ENCODE results near the gene HMG20A. TPM values are rescaled to one million over a fixed set of nuclear protein-coding genes. Genes with fewer than 3 reads are reported as not detected.

HMG20A gene
- total RNA-seq, 1 experiment from 2014 or later, result 24.4 TPM

GRCh38 chr15:77497942-77498361 is 77.3 kb downstream of the HMG20A start:
- no peak for DNase-seq (ENCODE audit: low read depth)

GRCh38 chr15:77499087-77499760 is 78.5 kb downstream of the HMG20A start:
- DNase-seq (ENCODE audit: low read depth), result no peak

- no peak for DNase-seq (ENCODE audit: low read depth)
Observed at GRCh38 chr15:77500989-77501388, 80.3 kb downstream of the HMG20A start.

- DNase-seq (ENCODE audit: low read depth), result no peak
Observed at GRCh38 chr15:77502379-77503095, 81.8 kb downstream of the HMG20A start.

GRCh38 chr15:77503240-77503639 is 82.6 kb downstream of the HMG20A start:
- DNase-seq (ENCODE audit: low read depth), result no peak

GRCh38 chr15:77503764-77504163 is 83.1 kb downstream of the HMG20A start:
- DNase-seq (ENCODE audit: low read depth), result no peak

GRCh38 chr15:77504306-77504705 is 83.6 kb downstream of the HMG20A start:
- no peak for DNase-seq (ENCODE audit: low read depth)

GRCh38 chr15:77504871-77505270 is 84.2 kb downstream of the HMG20A start:
- DNase-seq (ENCODE audit: low read depth), result no peak

GRCh38 chr15:77505556-77505955 is 84.9 kb downstream of the HMG20A start:
- no peak for DNase-seq (ENCODE audit: low read depth)

- no peak for DNase-seq (ENCODE audit: low read depth)
Observed at GRCh38 chr15:77506311-77507142, 85.8 kb downstream of the HMG20A start.

GRCh38 chr15:77507143-77507897 is 86.6 kb downstream of the HMG20A start:
- no peak for DNase-seq (ENCODE audit: low read depth)

GRCh38 chr15:77507911-77508310 is 87.2 kb downstream of the HMG20A start:
- no peak for DNase-seq (ENCODE audit: low read depth)

- DNase-seq (ENCODE audit: low read depth), result no peak
Observed at GRCh38 chr15:77508541-77509243, 88.0 kb downstream of the HMG20A start.

GRCh38 chr15:77510066-77511057 is 89.7 kb downstream of the HMG20A start:
- no peak for DNase-seq (ENCODE audit: low read depth)

- no peak for DNase-seq (ENCODE audit: low read depth)
Observed at GRCh38 chr15:77511869-77512268, 91.2 kb downstream of the HMG20A start.

- DNase-seq (ENCODE audit: low read depth), result no peak
Observed at GRCh38 chr15:77513226-77513625, 92.5 kb downstream of the HMG20A start.

GRCh38 chr15:77514641-77515402 is 94.1 kb downstream of the HMG20A start:
- DNase-seq (ENCODE audit: low read depth), result no peak

GRCh38 chr15:77515613-77516012 is 94.9 kb downstream of the HMG20A start:
- DNase-seq (ENCODE audit: low read depth), result no peak

- peak; percentile 31 for DNase-seq (ENCODE audit: low read depth)
Observed at GRCh38 chr15:77516076-77516475, 95.4 kb downstream of the HMG20A start.
